H9 (cell line): Measurements from ENCODE around the gene JARID2. TPM values are rescaled to one million over a fixed set of nuclear protein-coding genes. Genes with fewer than 3 reads are reported as not detected.
A peak's percentile ranks its signal among the peaks of the same experiment; 100 is the strongest.

Source experiments
- DNase-seq: peaks from one replicate; pipeline ENCODE4 v3.0.0-alpha.2; 2017
- H2AFZ ChIP-seq: one replicate; pipeline ENCODE4 v1.6.1; 2013; ENCODE audit warnings: mild to moderate bottlenecking, low read length, control low read depth, moderate library complexity
- H2AK5ac ChIP-seq: 2 replicates; pipeline ENCODE4 v1.6.1; 2013; ENCODE audit warnings: low read length, control low read depth, mixed read lengths; ENCODE audit not compliant: insufficient read length
- H2BK120ac ChIP-seq: one replicate; pipeline ENCODE4 v1.6.1; 2013; ENCODE audit warnings: low read depth, mild to moderate bottlenecking, low read length, control low read depth, inconsistent platforms; ENCODE audit not compliant: poor library complexity, severe bottlenecking
- H2BK12ac ChIP-seq: 2 replicates; pipeline ENCODE4 v1.6.1; 2013; ENCODE audit warnings: low read length, control low read depth, mixed read lengths, low read depth; ENCODE audit not compliant: insufficient read length
- H2BK15ac ChIP-seq: 2 replicates; pipeline ENCODE4 v1.6.1; 2013; ENCODE audit warnings: low read depth, low read length, control low read depth
- H2BK20ac ChIP-seq: one replicate; pipeline ENCODE4 v1.6.1; 2013; ENCODE audit warnings: low read depth, mild to moderate bottlenecking, low read length, control low read depth, inconsistent platforms; ENCODE audit not compliant: poor library complexity, severe bottlenecking
- H2BK5ac ChIP-seq: 2 replicates; pipeline ENCODE4 v1.6.1; 2013; ENCODE audit warnings: low read length, control low read depth, mixed read lengths; ENCODE audit not compliant: insufficient read length
- H3K14ac ChIP-seq: 2 replicates; pipeline ENCODE4 v1.6.1; 2013; ENCODE audit warnings: low read length, control low read depth; ENCODE audit not compliant: insufficient read depth
- H3K18ac ChIP-seq: 2 replicates; pipeline ENCODE4 v1.6.1; 2013; ENCODE audit warnings: low read depth, mild to moderate bottlenecking, mixed read lengths, low read length, control low read depth; ENCODE audit not compliant: insufficient read length
- H3K23ac ChIP-seq: 2 replicates; pipeline ENCODE4 v1.6.1; 2013; ENCODE audit warnings: low read length, control low read depth, mixed read lengths, low read depth; ENCODE audit not compliant: insufficient read length
- H3K23me2 ChIP-seq: 2 replicates; pipeline ENCODE4 v1.6.1; 2013; ENCODE audit warnings: low read depth, mild to moderate bottlenecking, mixed read lengths, low read length, control low read depth; ENCODE audit not compliant: insufficient read length, poor library complexity, severe bottlenecking
- H3K27ac ChIP-seq: 2 replicates; pipeline ENCODE4 v1.5.1; 2013; ENCODE audit warnings: low read length, control low read depth, mixed read lengths, low read depth; ENCODE audit not compliant: insufficient read length
- H3K27me3 ChIP-seq: 2 replicates; pipeline ENCODE4 v1.6.1; 2013; ENCODE audit warnings: low read length, control low read depth, inconsistent platforms; ENCODE audit not compliant: insufficient read depth
- H3K4ac ChIP-seq: 2 replicates; pipeline ENCODE4 v1.6.1; 2013; ENCODE audit warnings: low read depth, mild to moderate bottlenecking, control low read depth, inconsistent platforms, low read length, moderate library complexity
- H3K4me1 ChIP-seq: 2 replicates; pipeline ENCODE4 v1.6.1; 2013; ENCODE audit warnings: low read length, control low read depth, inconsistent platforms; ENCODE audit not compliant: insufficient read depth
- H3K4me2 ChIP-seq: 2 replicates; pipeline ENCODE4 v1.6.1; 2013; ENCODE audit warnings: low read length, control low read depth, mixed read lengths; ENCODE audit not compliant: insufficient read length, insufficient read depth
- H3K56ac ChIP-seq: 2 replicates; pipeline ENCODE4 v1.6.1; 2013; ENCODE audit warnings: low read depth, mild to moderate bottlenecking, mixed read lengths, low read length, control low read depth; ENCODE audit not compliant: insufficient read length
- H3K79me1 ChIP-seq: 2 replicates; pipeline ENCODE4 v1.6.1; 2013; ENCODE audit warnings: low read depth, mild to moderate bottlenecking, moderate library complexity, low read length, control low read depth, inconsistent platforms; ENCODE audit not compliant: insufficient read depth, poor library complexity, severe bottlenecking
- H3K79me2 ChIP-seq: 2 replicates; pipeline ENCODE4 v1.6.1; 2013; ENCODE audit warnings: low read length, control low read depth, inconsistent platforms; ENCODE audit not compliant: insufficient read depth
- H3K9ac ChIP-seq: 2 replicates; pipeline ENCODE4 v1.6.1; 2013; ENCODE audit warnings: low read length, control low read depth, mixed read lengths; ENCODE audit not compliant: insufficient read length; ENCODE audit errors: extremely low read depth
- H3K9me3 ChIP-seq: one replicate; pipeline ENCODE4 v1.6.1; 2013; ENCODE audit warnings: low read depth, low read length, inconsistent platforms; ENCODE audit not compliant: control insufficient read depth
- H3T11ph ChIP-seq: one replicate; pipeline ENCODE4 v1.6.1; 2013; ENCODE audit warnings: mild to moderate bottlenecking, low read length, control low read depth, inconsistent platforms
- H4K20me1 ChIP-seq: one replicate; pipeline ENCODE4 v1.6.1; 2013; ENCODE audit not compliant: control insufficient read depth, insufficient read length, insufficient read depth
- H4K5ac ChIP-seq: 2 replicates; pipeline ENCODE4 v1.6.1; 2013; ENCODE audit warnings: low read depth, mild to moderate bottlenecking, mixed read lengths, low read length, control low read depth; ENCODE audit not compliant: insufficient read length
- H4K8ac ChIP-seq: replicated peaks from 2 replicates; pipeline ENCODE4 v1.6.1; 2013; ENCODE audit warnings: low read length, control low read depth, mixed read lengths, low read depth; ENCODE audit not compliant: insufficient read length
- H4K91ac ChIP-seq: 2 replicates; pipeline ENCODE4 v1.6.1; 2013; ENCODE audit warnings: low read depth, mild to moderate bottlenecking, moderate library complexity, mixed read lengths, low read length, control low read depth; ENCODE audit not compliant: insufficient read length
- H3K27ac Mint-ChIP-seq, 3 experiments: 2 replicates in 2 of 3; 3 replicates in 1 of 3; pipeline ENCODE4 v1.8.0; 2020 to 2021; ENCODE audit warnings: mixed read lengths in 3 of 3, mild to moderate bottlenecking in 1 of 3, moderate library complexity in 1 of 3
- H3K27me3 Mint-ChIP-seq: 2 replicates; pipeline ENCODE4 v1.8.0; 2021; ENCODE audit warnings: low read depth, mild to moderate bottlenecking, moderate library complexity, mixed read lengths
- H3K36me3 Mint-ChIP-seq, 3 experiments: 2 replicates in 2 of 3; 3 replicates in 1 of 3; pipeline ENCODE4 v1.8.0; 2020 to 2021; ENCODE audit warnings: low read depth in 3 of 3, mixed read lengths in 3 of 3; ENCODE audit not compliant: insufficient read depth in 1 of 3
- H3K4me1 Mint-ChIP-seq, 2 experiments: 2 replicates each; pipeline ENCODE4 v1.8.0; 2020; ENCODE audit warnings: mixed read lengths in 2 of 2
- H3K4me3 Mint-ChIP-seq, 2 experiments: 2 replicates in 1 of 2; 3 replicates in 1 of 2; pipeline ENCODE4 v1.8.0; 2020 to 2021; ENCODE audit warnings: mild to moderate bottlenecking in 2 of 2, mixed read lengths in 2 of 2, moderate library complexity in 1 of 2
- H3K9me3 Mint-ChIP-seq, 2 experiments: 2 replicates in 1 of 2; 3 replicates in 1 of 2; pipeline ENCODE4 v1.8.0; 2020; ENCODE audit warnings: mild to moderate bottlenecking in 2 of 2, mixed read lengths in 2 of 2, moderate library complexity in 1 of 2
- CTCF ChIP-seq: fragments of 200-600 bp; sonication (generic); conservative IDR thresholded peaks from 3 replicates; pipeline ENCODE4 v1.8.0; 2021; ENCODE audit warnings: antibody characterized with exemption, mild to moderate bottlenecking
- WGBS: extraction: QIAGEN DNeasy Blood & Tissue Kit; methylation state at CpG from one replicate; pipeline ENCODE4 v1.1.7; 2013; ENCODE audit warnings: missing lambda C conversion rate, low lambda C conversion rate, mixed read lengths; ENCODE audit not compliant: insufficient read length; ENCODE audit errors: extremely low coverage; 5-methylcytosine and 5-hydroxymethylcytosine counted together
- total RNA-seq: library from RNA; stranded (reverse); gene quantifications from 2 replicates; pipeline ENCODE4 v1.2.1, GENCODE V29; 2021

Gene JARID2
- total RNA-seq, 1 experiment from 2014 or later = 174 TPM

DNA sequence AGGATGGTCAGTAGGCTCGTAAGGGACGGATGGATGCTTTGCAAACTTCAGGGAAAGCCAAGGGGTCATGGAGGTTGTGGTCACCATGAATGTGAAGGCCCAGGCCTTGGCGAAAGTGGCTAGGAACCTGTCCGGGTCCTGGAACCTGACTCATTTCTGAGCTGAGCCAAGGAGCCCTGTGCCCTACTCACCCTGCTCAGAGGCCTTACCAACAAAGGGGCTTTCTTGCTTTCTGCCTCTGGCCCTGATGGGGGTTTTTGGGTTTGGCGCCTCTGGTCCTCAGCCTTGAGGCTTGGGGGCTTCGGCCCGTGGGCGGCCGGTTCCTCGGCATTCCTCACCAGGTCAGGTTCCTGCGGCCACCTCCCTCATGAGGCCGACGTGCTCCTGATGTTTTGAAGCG, 261.9 kb downstream of the JARID2 start:
- Histone ChIP-seq H3K9me3 (no peaks in the 10 kb centered on the region), H2BK20ac (no peak overlapping the region), H3K9ac (no peak overlapping the region), H3K79me2 (peaks cover 10% of the 10 kb centered on the region; the same call in 1 of the 2 replicates), H3K18ac (no peak overlapping the region), H2AFZ (no peak overlapping the region), H3K14ac (no peak overlapping the region), H2BK12ac (no peak overlapping the region), H2BK5ac (no peak overlapping the region), H3K23me2 (no peaks in the 10 kb centered on the region), H3K4ac (no peak overlapping the region), H3K4me2 (no peak overlapping the region), H3K79me1 (peaks cover 6% of the 10 kb centered on the region), H3K27ac (no peak overlapping the region), H2AK5ac (no peak overlapping the region), H4K8ac (no peak overlapping the region), H3K27me3 (no peaks in the 10 kb centered on the region), H2BK120ac (no peak overlapping the region), H4K20me1 (peaks cover 3% of the 10 kb centered on the region), H4K5ac (no peak overlapping the region), H3K56ac (no peak overlapping the region), H3K23ac (no peak overlapping the region), H3K4me1 (no peaks in the 10 kb centered on the region; the same call in 1 of the 2 replicates), H2BK15ac (no peak overlapping the region), H3T11ph (no peak overlapping the region), H4K91ac (no peak overlapping the region)
- peaks cover 1% of the 10 kb centered on the region; the same call in 1 of the 2 replicates for H3K27me3 Mint-ChIP-seq
- WGBS = no CpG with 5 or more reads among the region's 14 CpGs
- H3K9me3 Mint-ChIP-seq = no peaks in the 10 kb centered on the region
- TF ChIP-seq CTCF = no peak
- no peak for DNase-seq
- H3K4me1 Mint-ChIP-seq = peaks cover 31 to 35% of the 10 kb centered on the region in 2 experiments
- H3K36me3 Mint-ChIP-seq = peaks cover 79 to 98% (median 94%) of the 10 kb centered on the region in 3 experiments
- no peak overlapping the region for H3K4me3 Mint-ChIP-seq
- H3K27ac Mint-ChIP-seq = peak overlapping the region in 2 of 3 experiments; percentile 79 to 88; a peak in 4 of 7 replicates
